Measurements from ENCODE around the gene P2RY12. TPM values are rescaled to one million over a fixed set of nuclear protein-coding genes. Genes with fewer than 3 reads are reported as not detected.
A peak's percentile ranks its signal among the peaks of the same experiment; 100 is the strongest.

The P2RY12 gene
- total and polyA plus RNA-seq, 2 of the 4 experiments (the other 2 are of a cell fraction) = not detected

GRCh38 chr3:151402349-151402748 lies 17.8 kb upstream of the P2RY12 start:
- Histone ChIP-seq H2BK15ac (ENCODE audit: low read depth, low read length) (peak overlapping the region; percentile 85; the same call in 1 of the 3 replicates), H3K18ac (ENCODE audit: low read depth, low read length) (peak overlapping the region; percentile 70; the same call in 1 of the 2 replicates), H3K9me1 (ENCODE audit: insufficient read depth, low read length) (no peaks in the 10 kb centered on the region), H3K79me1 (ENCODE audit: low read depth in 1 of 2, low read length in 2 of 2) (no peaks in the 10 kb centered on the region), H2AK9ac (replicated peaks; ENCODE audit: low read depth, low read length, poor library complexity) (no peak overlapping the region), H3K4me2 (ENCODE audit: low read depth, low read length) (no peak overlapping the region), H2BK20ac (ENCODE audit: low read depth, low read length) (peak overlapping the region; percentile 88), H4K20me1 (ENCODE audit: insufficient read depth, low read length) (no peaks in the 10 kb centered on the region), H3K14ac (replicated peaks; ENCODE audit: low read depth, low read length) (no peak overlapping the region), H4K8ac (ENCODE audit: low read depth in 2 of 2, low read length in 2 of 2) (peak overlapping the region in 1 of 2 experiments; percentile 56; a peak in 2 of 4 replicates), H3K9ac (ENCODE audit: low read depth, low read length) (no peak overlapping the region), H3K27me3 (ENCODE audit: control insufficient read depth, insufficient read depth, low read length) (no peaks in the 10 kb centered on the region), H3K9me3 (ENCODE audit: control insufficient read depth, insufficient read depth, low read length) (no peaks in the 10 kb centered on the region), H3K27ac (ENCODE audit: insufficient read depth, low read length) (no peak overlapping the region), H3K4ac (ENCODE audit: low read depth, low read length) (peak overlapping the region; percentile 56), H3K4me3 (ENCODE audit: insufficient read depth, low read depth, low read length) (no peak overlapping the region), H2BK5ac (ENCODE audit: low read depth, low read length, poor library complexity, severe bottlenecking) (peak overlapping the region; percentile 59), H2AFZ (replicated peaks; ENCODE audit: low read length, poor library complexity) (no peak overlapping the region), H2BK120ac (ENCODE audit: low read depth, low read length) (peak overlapping the region; percentile 60), H2AK5ac (ENCODE audit: low read depth, low read length) (no peak overlapping the region; the same call in 1 of the 2 replicates), H4K91ac (ENCODE audit: insufficient read depth, low read depth, low read length) (peak overlapping the region; percentile 74; the same call in 1 of the 2 replicates), H3K36me3 (ENCODE audit: control insufficient read depth, insufficient read depth, low read length) (no peaks in the 10 kb centered on the region), H3K56ac (ENCODE audit: extremely low read depth, insufficient read depth, low read length) (no peak overlapping the region), H3K23ac (ENCODE audit: low read depth, low read length) (no peak overlapping the region), H4K5ac (ENCODE audit: low read depth, low read length) (no peak overlapping the region), H3K4me1 (ENCODE audit: control insufficient read depth, insufficient read depth, low read length) (peaks cover 2% of the 10 kb centered on the region)
- WGBS, 2 experiments (ENCODE audit: extremely low coverage in 2 of 2, insufficient read length in 1 of 2) = no CpG with 5 or more reads among the region's 3 CpGs
- ChIA-PET CTCF (no interaction called here), POLR2A (ENCODE audit: unreplicated experiment) (no interaction called here)
- ATAC-seq (ENCODE audit: low read depth) = no peak
- intact Hi-C loops (cut with micrococcal nuclease) = no loop called here
- dilution Hi-C loops (cut with HindIII; ENCODE audit: low sequenced_read_pairs, unreplicated experiment) = no loop called here
- DNase-seq = no peak
- no TSS peak for BruUV-seq (replicated peaks)
- TF ChIP-seq CHD1 (IDR thresholded peaks at IDR 0.05; ENCODE audit: low read depth, low read length) (no peak), RFX5 (IDR thresholded peaks at IDR 0.05; ENCODE audit: low read depth, low read length) (no peak), SMC3 (IDR thresholded peaks at IDR 0.05; ENCODE audit: low read depth, low read length) (no peak), USF2 (IDR thresholded peaks at IDR 0.05; ENCODE audit: low read depth, low read length) (no peak), ELK1 (IDR thresholded peaks at IDR 0.05; ENCODE audit: borderline replicate concordance, low read depth, low read length) (no peak), BHLHE40 (IDR thresholded peaks at IDR 0.05; ENCODE audit: low read depth, low read length) (no peak)
- in situ Hi-C loops (cut with MboI; ENCODE audit: low sequenced_read_pairs) = no loop called here
